RCC 7860 (cell line): ENCODE measurements around the gene TRMT1L.
"Not testable (repeated sequence)": the region's sequence is repeated elsewhere in the genome, so short reads cannot be mapped to it uniquely, and the experiment has no call there.

Experiments
- DNase-seq: peaks from one replicate; pipeline ENCODE4 v3.0.0-alpha.2; 2015; ENCODE audit warnings: low spot score
- FAIRE-seq: peaks from 2 replicates; lab custom pipeline; 2012; peaks lifted over from hg19 to GRCh38; lab: Jason Lieb, UNC

TRMT1L gene

GRCh38 chr1:185156854-185157598 lies at the start of gene TRMT1L, which contains the start of gene SWT1:
TRMT1L (minus strand) TSS chr1:185156953; CDS start chr1:185156712, 241 bp downstream.
SWT1 (plus strand) TSS chr1:185157167; CDS start chr1:185160842, 3,675 bp downstream.
- DNase-seq (peak; percentile 97), FAIRE-seq (peak; percentile 91)

GRCh38 chr1:185200889-185201288 lies 44.1 kb upstream of the TRMT1L start:
- no peak for DNase-seq
- FAIRE-seq = no peak

- DNase-seq, FAIRE-seq: not testable (repeated sequence)
Observed at GRCh38 chr1:185198712-185199111, 42.0 kb upstream of the TRMT1L start.

- DNase-seq (no peak), FAIRE-seq (no peak)
Observed at GRCh38 chr1:185193756-185194155, 37.0 kb upstream of the TRMT1L start.

- no peak for FAIRE-seq
Observed at GRCh38 chr1:185170291-185170848, 13.6 kb upstream of the TRMT1L start.

GRCh38 chr1:185166106-185166505 lies 9.4 kb upstream of the TRMT1L start:
- DNase-seq (no peak), FAIRE-seq (no peak)

More at GRCh38 chr1:185170291-185170848, 13.6 kb upstream of the TRMT1L start:
- peak; percentile 38 for DNase-seq

- DNase-seq = no peak
- FAIRE-seq = no peak
Observed at GRCh38 chr1:185162491-185162890, 5.7 kb upstream of the TRMT1L start.

GRCh38 chr1:185159966-185160365 lies 3.2 kb upstream of the TRMT1L start:
- DNase-seq = no peak
- no peak for FAIRE-seq

- DNase-seq (no peak), FAIRE-seq (no peak)
Observed at GRCh38 chr1:185158800-185159199, 2.0 kb upstream of the TRMT1L start.

GRCh38 chr1:185157599-185158412 lies 1.1 kb upstream of the TRMT1L start:
- FAIRE-seq (no peak), DNase-seq (no peak)

GRCh38 chr1:185156288-185156853 lies 382 bp downstream of the TRMT1L start:
- DNase-seq (no peak), FAIRE-seq (no peak)

GRCh38 chr1:185155600-185156287 lies 1.0 kb downstream of the TRMT1L start:
- DNase-seq = peak; percentile 27

GRCh38 chr1:185154912-185155513 lies 1.7 kb downstream of the TRMT1L start:
- no peak for DNase-seq
- no peak for FAIRE-seq

More at GRCh38 chr1:185155600-185156287, 1.0 kb downstream of the TRMT1L start:
- FAIRE-seq = peak; percentile 34

- no peak for FAIRE-seq
Observed at GRCh38 chr1:185152187-185152767, 4.5 kb downstream of the TRMT1L start.

GRCh38 chr1:185151215-185151614 lies 5.5 kb downstream of the TRMT1L start:
- DNase-seq (no peak), FAIRE-seq (no peak)

More at GRCh38 chr1:185152187-185152767, 4.5 kb downstream of the TRMT1L start:
- DNase-seq = no peak

GRCh38 chr1:185144233-185144632 lies 12.5 kb downstream of the TRMT1L start:
- no peak for FAIRE-seq
- no peak for DNase-seq

GRCh38 chr1:185139246-185139645 lies 17.5 kb downstream of the TRMT1L start:
- no peak for FAIRE-seq

GRCh38 chr1:185137896-185138545 lies 18.7 kb downstream of the TRMT1L start:
- DNase-seq (no peak), FAIRE-seq (no peak)

More at GRCh38 chr1:185139246-185139645, 17.5 kb downstream of the TRMT1L start:
- DNase-seq = no peak

GRCh38 chr1:185132534-185132933 lies 24.2 kb downstream of the TRMT1L start:
- no peak for FAIRE-seq
- no peak for DNase-seq
